ENCODE data around the gene ITGB3BP.

Gene ITGB3BP

DNA sequence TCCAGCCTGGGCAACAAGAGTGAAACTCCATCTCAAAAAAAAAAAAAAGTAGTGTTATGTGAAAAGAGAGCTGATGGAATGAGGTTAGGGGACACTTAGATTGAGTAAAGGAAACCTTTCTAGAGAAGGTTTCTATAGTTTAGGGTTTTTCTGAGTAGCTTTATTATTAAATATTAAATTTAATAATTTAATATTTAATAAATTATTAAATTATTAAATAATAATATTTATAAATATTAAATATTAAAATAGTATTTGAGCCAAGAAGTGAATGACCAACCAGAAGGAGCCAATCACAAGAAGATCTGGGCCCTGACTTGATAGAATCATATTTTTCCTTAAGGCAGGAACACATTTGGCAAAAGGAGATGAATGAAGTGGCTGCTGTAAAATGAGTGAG lies 104.9 kb downstream of the ITGB3BP start:
- DNase-seq (ENCODE audit: low spot score) = no peak

DNA sequence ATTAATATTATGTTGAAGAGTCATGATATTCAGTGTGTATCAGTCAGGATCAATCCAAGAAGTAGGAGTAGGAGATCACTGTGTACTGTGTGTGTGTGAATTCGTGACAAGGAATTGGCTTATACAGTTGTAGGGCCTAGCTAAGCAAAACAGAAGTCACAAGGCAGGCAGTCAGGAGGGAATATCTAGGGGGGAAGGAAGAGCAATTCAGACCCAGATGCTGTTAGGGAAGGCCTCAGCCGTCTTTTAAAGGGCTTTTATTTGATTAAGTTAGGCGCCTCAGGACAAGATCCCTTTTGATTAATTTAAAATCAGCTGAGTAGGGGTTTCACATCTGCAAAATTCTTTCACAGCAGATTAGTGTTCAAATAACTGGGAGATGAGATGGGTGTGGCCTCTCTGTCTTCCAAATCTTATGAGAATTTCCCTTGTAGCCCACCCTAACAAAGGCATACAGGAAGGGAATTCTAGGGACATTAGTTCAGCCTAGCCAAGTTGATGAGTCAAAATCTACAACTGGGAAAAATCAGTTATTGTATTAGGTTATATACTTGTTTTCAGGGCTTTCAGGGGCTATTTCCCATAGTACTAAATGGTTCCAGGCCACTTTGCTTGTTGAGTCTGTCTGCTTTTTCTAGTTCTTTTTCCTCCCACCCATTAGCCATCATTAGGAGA lies 108.2 kb downstream of the ITGB3BP start:
- DNase-seq (ENCODE audit: low spot score) = no peak

DNA sequence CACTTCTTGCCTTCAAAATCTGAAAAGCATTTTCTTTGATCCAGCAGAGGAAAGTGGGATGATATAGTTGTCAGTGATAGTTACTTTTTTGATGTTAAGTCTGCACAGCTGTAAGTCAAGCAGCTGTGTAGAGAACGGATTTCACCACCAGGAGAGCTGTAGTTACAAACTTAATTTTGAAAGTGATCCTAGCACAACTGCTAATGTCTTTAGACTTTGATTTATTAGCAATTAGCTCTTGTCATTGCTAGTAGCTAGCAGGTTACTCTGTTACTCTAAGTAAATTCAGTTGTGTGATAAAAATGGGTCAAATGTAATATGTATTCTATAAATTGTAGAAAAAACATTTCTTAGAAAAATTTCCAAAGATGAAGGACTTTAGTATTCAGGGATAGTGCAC lies 109.6 kb downstream of the ITGB3BP start:
- no peak for DNase-seq (ENCODE audit: low spot score)

DNA sequence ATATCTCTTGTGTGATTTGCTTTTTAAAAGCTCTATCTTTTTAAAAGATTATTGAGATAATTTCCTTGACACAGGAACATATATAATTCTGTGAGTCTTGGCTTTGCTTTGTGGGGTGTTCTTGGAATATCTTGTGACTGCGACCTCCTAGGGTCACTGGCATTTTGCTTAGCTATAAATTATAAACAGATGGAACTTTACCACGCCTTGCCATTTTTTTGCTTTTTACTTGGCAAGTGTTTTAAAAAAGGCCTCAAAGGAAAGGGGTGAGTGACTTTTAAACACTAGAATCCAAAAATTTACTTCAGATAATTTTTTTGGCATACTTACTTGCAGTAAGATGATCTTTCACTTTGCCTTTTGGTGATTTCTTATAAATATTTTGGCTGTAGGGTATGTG lies 112.0 kb downstream of the ITGB3BP start:
- DNase-seq (ENCODE audit: low spot score) = no peak

DNA sequence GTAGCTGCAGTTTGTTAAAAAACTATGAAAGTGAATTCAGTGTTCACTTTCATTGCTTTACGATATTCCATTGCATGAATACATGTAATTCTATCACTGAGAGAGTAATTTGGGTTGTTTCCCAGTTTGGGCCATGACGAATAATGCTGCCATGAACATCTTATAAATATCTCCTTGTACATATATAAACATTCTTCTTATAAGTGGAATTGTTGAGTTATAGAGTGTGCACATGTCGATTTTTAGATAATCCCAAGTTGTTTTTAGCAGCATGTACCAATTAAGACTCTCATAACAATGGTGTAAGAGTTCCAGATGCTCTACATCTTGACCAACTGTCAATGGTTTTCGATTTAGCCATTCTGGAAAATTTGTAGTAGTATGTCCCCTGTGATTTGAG lies 114.7 kb downstream of the ITGB3BP start:
- no peak for DNase-seq (ENCODE audit: low spot score)

DNA sequence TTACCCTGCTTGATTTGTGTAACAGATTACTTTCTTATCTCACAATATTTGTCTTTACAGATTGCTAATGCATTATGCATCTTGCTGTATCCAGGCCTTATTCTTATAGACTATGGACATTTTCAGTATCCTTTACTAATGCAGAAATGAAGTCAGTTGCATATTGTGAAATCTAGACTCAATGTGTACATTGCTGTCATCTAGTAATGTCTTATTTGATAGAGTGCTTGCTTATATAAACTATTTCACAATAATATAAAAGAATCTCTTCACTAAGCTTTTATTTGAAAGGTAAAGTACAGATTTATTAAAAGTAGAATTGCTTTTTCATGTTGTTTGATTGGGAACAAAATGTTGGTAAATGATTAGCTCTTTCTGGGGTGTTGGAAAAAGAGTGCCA lies 116.0 kb downstream of the ITGB3BP start:
- no peak for DNase-seq (ENCODE audit: low spot score)

DNA sequence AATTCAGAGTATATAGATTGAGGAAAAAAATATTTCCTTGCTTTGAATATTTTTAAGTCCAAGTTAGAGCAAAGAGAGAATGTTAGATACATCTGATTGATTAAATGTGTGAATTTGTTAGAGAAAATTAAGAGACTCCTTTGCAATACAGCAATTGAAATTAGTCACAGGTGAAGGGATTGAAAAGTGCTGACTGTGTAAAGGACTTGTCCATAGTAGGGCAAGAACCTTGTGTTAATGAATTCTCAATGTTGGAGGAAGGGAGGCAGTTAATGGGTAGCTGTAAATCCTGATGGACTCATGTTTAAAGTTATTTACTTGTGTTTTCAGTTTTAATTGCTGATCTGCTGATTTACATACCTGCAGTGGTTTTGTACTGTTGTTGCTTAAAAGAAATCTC lies 117.0 kb downstream of the ITGB3BP start:
- no peak for DNase-seq (ENCODE audit: low spot score)

DNA sequence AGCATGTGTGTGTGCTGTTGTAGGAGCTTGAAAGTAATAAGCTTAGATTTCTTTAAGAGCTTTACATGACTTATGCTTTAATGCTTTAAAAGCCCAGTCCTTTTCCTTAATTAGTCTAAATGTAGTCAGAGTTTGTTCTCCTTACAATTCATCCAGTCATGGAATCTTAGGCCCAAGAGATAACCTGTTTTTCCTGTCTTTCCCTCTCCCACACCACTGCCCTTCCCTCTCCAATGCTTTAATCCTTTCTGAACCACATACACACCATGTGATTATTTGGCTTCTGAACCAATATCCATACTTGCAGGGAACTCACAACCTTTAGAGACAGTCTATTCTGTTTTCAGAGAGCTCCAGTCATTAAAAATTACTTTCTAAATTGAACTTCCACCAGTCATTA lies 118.0 kb downstream of the ITGB3BP start:
- DNase-seq (ENCODE audit: low spot score) = no peak

DNA sequence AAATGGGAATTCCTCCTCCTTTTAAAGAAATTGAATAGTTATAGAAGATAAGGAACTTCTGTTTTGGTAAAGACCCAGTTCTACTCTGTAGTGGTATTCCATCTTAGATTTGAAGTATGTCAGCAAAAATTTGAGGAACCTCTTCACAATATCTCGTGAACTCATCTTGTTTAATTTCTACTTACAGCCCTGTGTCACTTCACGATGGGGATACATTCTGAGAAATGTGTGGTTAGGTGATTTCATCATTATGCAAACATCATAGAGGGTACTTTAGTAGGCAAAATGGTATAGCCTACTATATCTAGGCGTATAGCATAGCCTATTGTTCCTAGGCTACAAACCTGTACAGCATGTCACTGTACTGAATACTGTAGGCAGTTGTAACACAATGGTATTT lies 119.6 kb downstream of the ITGB3BP start:
- DNase-seq (ENCODE audit: low spot score) = no peak

DNA sequence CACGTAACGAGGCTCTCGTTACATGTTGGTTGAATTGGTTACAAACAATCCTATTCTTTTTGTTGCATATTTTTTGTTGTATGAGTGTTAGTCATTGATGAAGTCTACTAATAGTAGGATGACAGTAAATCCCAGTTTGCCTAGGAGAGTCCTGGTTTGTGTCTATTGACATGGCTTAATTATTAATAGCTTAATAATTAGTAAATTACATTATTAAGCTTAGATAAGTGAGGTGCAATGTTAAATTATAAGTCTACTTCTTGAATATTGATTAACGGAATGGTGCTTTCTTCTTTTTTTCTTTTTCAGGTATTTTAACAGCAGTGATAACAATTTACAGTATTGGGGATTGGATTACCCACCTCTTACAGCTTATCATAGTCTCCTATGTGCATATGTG lies 121.1 kb downstream of the ITGB3BP start:
- DNase-seq (ENCODE audit: low spot score) = no peak
